A549 (cell line): ENCODE measurements around the gene PRKD1.

Source experiments
- CBX2 ChIP-seq: fragments of 200-600 bp; sonication (generic); IDR thresholded peaks from 2 replicates; pipeline ENCODE4 v1.6.1; 2016; ENCODE audit warnings: low read depth, mild to moderate bottlenecking, borderline replicate concordance
- EP300 ChIP-seq, 2 experiments: fragments of >200 bp; sonication (Bioruptor Twin); formaldehyde crosslinking; IDR thresholded peaks; 2 replicates in 1 of 2; 3 replicates in 1 of 2; pipeline ENCODE4 v1.6.1; 2016 to 2017
- HDAC2 ChIP-seq: fragments of 200-600 bp; sonication (generic); IDR thresholded peaks from 2 replicates; pipeline ENCODE4 v1.6.1; 2016
- PHF8 ChIP-seq: fragments of 200-600 bp; sonication (generic); IDR thresholded peaks from 2 replicates; pipeline ENCODE4 v1.6.1; 2016; ENCODE audit warnings: low read depth, mild to moderate bottlenecking, antibody characterized with exemption, moderate library complexity, borderline replicate concordance
- RCOR1 ChIP-seq: fragments of 150-350 bp; IDR thresholded peaks from 2 replicates; pipeline ENCODE4 v1.6.1; 2014; ENCODE audit warnings: antibody characterized with exemption, low read length, low read depth

- TF ChIP-seq RCOR1: no peak
- no peak for TF ChIP-seq CBX2
- TF ChIP-seq PHF8: no peak
- no peak for TF ChIP-seq HDAC2
- TF ChIP-seq EP300 (IDR thresholded peaks at IDR 0.05): no peak
Measured at GRCh38 chr14:29803045-29803444, 124.6 kb downstream of the PRKD1 start.
